ENCODE measurements around the gene BNIP2. TPM values are rescaled to one million over a fixed set of nuclear protein-coding genes. Genes with fewer than 3 reads are reported as not detected.
"Not testable (repeated sequence)": the region's sequence is repeated elsewhere in the genome, so short reads cannot be mapped to it uniquely, and the experiment has no call there.

The BNIP2 gene
- total and polyA plus RNA-seq, 2 experiments from 2014 or later, result 81.9 to 123 TPM

DNA sequence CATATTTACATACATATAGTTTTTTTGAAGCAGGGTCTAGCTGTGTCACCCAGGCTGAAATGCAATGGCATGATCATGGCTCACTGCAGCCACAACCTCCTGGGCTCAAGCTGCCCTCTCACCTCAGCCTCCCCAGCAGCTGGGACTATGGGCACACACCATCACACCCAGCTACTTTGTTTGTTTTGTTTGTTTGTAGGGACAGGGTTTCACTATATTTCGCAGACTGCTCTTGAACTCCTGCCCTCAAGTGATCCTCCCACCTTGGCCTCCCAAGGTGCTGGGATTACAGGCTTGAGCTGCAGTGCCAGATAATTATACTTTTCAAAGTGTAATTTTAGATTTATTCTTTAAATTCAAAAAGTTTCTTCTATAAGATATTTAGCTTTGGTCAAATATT, 42.0 kb downstream of the BNIP2 start:
- Histone ChIP-seq H3K36me3 (ENCODE audit: low read depth) (peaks cover 38% of the 10 kb centered on the region), H3K27me3 (replicated peaks; ENCODE audit: insufficient read depth) (no peaks in the 10 kb centered on the region), H3K4me1 (ENCODE audit: insufficient read depth) (no peaks in the 10 kb centered on the region), H3K9me2 (ENCODE audit: insufficient read depth) (no peaks in the 10 kb centered on the region), H3K4me3 (no peak overlapping the region), H3K9me3 (ENCODE audit: low read depth) (no peaks in the 10 kb centered on the region), H3K27ac (no peak overlapping the region), H3K79me2 (ENCODE audit: insufficient read depth) (peaks cover 26% of the 10 kb centered on the region), H3K9ac (no peak overlapping the region), H2AFZ (no peak overlapping the region), H3K4me2 (ENCODE audit: unreplicated experiment) (no peak overlapping the region), H4K20me1 (ENCODE audit: insufficient read depth) (no peaks in the 10 kb centered on the region), H3F3A (ENCODE audit: insufficient read depth) (no peaks in the 10 kb centered on the region)
- no peak for DNase-seq
- 94% methylated on average over 1 of the region's 1 CpG for WGBS, 2 experiments (ENCODE audit: low coverage in 1 of 2, low lambda C conversion rate in 2 of 2, missing lambda C conversion rate in 2 of 2)
- TF ChIP-seq EZH2 (IDR thresholded peaks at IDR 0.05; ENCODE audit: insufficient read depth, poor library complexity, severe bottlenecking) (no peak), EZH2phosphoT487 (IDR thresholded peaks at IDR 0.05; ENCODE audit: insufficient read depth, low read depth) (no peak)
- in situ Hi-C loops (cut with MboI), result no loop called here

DNA sequence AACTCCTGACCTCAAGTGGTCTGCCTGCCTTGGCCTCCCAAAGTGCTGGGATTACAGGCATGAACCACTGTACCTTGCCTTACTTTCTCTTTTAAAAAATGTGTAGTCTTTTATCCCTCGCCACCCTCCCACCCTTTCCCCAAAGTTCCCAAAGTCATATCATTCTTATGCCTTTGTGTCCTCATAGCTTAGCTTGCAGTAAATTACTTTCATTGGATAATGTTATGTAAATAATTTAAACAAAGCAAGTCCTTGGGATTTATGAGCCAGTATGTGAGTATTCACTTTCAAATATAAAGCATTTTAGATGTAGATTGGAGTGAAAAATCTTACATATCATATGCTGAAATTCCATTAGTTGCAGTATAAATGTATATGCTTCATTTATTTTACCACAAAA, 42.8 kb downstream of the BNIP2 start:
- Histone ChIP-seq H4K20me1 (ENCODE audit: insufficient read depth) (no peaks in the 10 kb centered on the region), H3K9ac (no peak overlapping the region), H3K27me3 (replicated peaks; ENCODE audit: insufficient read depth) (no peaks in the 10 kb centered on the region), H3K79me2 (ENCODE audit: insufficient read depth) (peaks cover 18% of the 10 kb centered on the region), H3K4me3 (no peak overlapping the region), H3K27ac (no peak overlapping the region), H2AFZ (no peak overlapping the region), H3K4me2 (ENCODE audit: unreplicated experiment) (no peak overlapping the region), H3K4me1 (ENCODE audit: insufficient read depth) (no peaks in the 10 kb centered on the region), H3K9me3 (ENCODE audit: low read depth) (no peaks in the 10 kb centered on the region), H3K9me2 (ENCODE audit: insufficient read depth) (no peaks in the 10 kb centered on the region), H3F3A (ENCODE audit: insufficient read depth) (no peaks in the 10 kb centered on the region), H3K36me3 (ENCODE audit: low read depth) (peaks cover 32% of the 10 kb centered on the region)
- no peak for TF ChIP-seq EZH2 (IDR thresholded peaks at IDR 0.05; ENCODE audit: insufficient read depth, poor library complexity, severe bottlenecking)
- no peak for TF ChIP-seq EZH2phosphoT487 (IDR thresholded peaks at IDR 0.05; ENCODE audit: insufficient read depth, low read depth)
- in situ Hi-C loops (cut with MboI), result no loop called here
- WGBS, 2 experiments (ENCODE audit: low coverage in 1 of 2, low lambda C conversion rate in 2 of 2, missing lambda C conversion rate in 2 of 2), result 100% methylated on average over 1 of the region's 1 CpG
- no peak for DNase-seq

DNA sequence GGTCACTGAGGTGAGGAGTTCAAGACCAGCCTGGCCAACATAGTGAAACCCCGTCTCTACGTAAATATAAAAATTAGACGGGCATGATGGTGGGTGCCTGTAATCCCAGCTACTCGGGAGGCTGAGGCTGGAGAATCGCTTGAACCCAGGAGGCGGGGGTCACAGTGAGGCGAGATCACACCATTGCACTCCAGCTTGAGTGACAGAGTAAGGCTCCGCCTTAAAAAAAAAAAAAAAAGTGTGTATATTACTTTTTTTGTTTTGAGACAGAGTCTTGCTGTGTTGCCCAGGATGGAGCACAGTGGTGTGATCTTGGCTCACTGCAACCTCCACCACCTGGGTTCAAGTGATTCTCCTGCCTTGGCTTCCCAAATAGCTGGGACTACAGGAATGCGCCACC, 43.3 kb downstream of the BNIP2 start:
- H2AFZ ChIP-seq; H3K27me3 ChIP-seq (replicated peaks; ENCODE audit: insufficient read depth); H3K27ac ChIP-seq; H3K4me3 ChIP-seq; H4K20me1 ChIP-seq (ENCODE audit: insufficient read depth); H3K9me3 ChIP-seq (ENCODE audit: low read depth); H3K9me2 ChIP-seq (ENCODE audit: insufficient read depth); H3K9ac ChIP-seq; H3K4me2 ChIP-seq (ENCODE audit: unreplicated experiment); in situ Hi-C loops (cut with MboI); DNase-seq; H3F3A ChIP-seq (ENCODE audit: insufficient read depth); H3K4me1 ChIP-seq (ENCODE audit: insufficient read depth): not testable (repeated sequence)
- 97 to 99% methylated on average over 9 of the region's 9 CpGs for WGBS, 2 experiments (ENCODE audit: low coverage in 1 of 2, low lambda C conversion rate in 2 of 2, missing lambda C conversion rate in 2 of 2)
- peaks cover 14% of the 10 kb centered on the region for H3K79me2 ChIP-seq (ENCODE audit: insufficient read depth)
- H3K36me3 ChIP-seq (ENCODE audit: low read depth), result peaks cover 31% of the 10 kb centered on the region; the same call in 1 of the 2 replicates

DNA sequence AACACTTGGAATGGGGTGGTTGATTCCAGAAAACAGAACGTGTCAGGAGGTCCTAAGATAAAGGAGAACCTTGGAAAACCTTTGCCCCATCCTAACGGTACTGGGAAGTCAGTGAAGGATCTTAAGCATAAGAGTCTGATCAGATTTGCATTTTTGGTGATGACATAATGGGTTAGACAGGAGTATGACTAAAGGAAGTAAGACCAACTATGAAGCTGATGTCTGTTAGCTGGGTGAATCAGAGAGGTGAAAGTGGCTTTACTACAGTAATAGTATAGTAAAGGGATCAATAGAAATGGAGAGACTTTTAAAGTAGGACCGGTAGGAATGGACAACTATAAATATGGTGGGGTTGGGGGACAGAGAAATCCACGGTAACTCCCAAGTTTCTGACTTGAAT, 44.4 kb downstream of the BNIP2 start:
- WGBS, 2 experiments (ENCODE audit: low coverage in 1 of 2, low lambda C conversion rate in 2 of 2, missing lambda C conversion rate in 2 of 2), result 80 to 85% methylated on average over 4 of the region's 4 CpGs
- H3F3A ChIP-seq (ENCODE audit: insufficient read depth), result no peaks in the 10 kb centered on the region
- H3K79me2 ChIP-seq (ENCODE audit: insufficient read depth), result peaks cover 9% of the 10 kb centered on the region
- H3K4me3 ChIP-seq, result no peak overlapping the region
- TF ChIP-seq EZH2 (IDR thresholded peaks at IDR 0.05; ENCODE audit: insufficient read depth, poor library complexity, severe bottlenecking) (no peak), EZH2phosphoT487 (IDR thresholded peaks at IDR 0.05; ENCODE audit: insufficient read depth, low read depth) (no peak)
- peaks cover 23% of the 10 kb centered on the region; the same call in 1 of the 2 replicates for H3K36me3 ChIP-seq (ENCODE audit: low read depth)
- in situ Hi-C loops (cut with MboI), result no loop called here
- no peak overlapping the region for H2AFZ ChIP-seq
- H3K4me2 ChIP-seq (ENCODE audit: unreplicated experiment), result no peak overlapping the region
- no peak overlapping the region for H3K27ac ChIP-seq
- no peaks in the 10 kb centered on the region for H3K27me3 ChIP-seq (replicated peaks; ENCODE audit: insufficient read depth)
- no peaks in the 10 kb centered on the region for H3K9me3 ChIP-seq (ENCODE audit: low read depth)
- no peaks in the 10 kb centered on the region for H4K20me1 ChIP-seq (ENCODE audit: insufficient read depth)
- H3K9ac ChIP-seq, result no peak overlapping the region
- no peaks in the 10 kb centered on the region for H3K9me2 ChIP-seq (ENCODE audit: insufficient read depth)
- peak; percentile 36 for DNase-seq
- no peaks in the 10 kb centered on the region for H3K4me1 ChIP-seq (ENCODE audit: insufficient read depth)

DNA sequence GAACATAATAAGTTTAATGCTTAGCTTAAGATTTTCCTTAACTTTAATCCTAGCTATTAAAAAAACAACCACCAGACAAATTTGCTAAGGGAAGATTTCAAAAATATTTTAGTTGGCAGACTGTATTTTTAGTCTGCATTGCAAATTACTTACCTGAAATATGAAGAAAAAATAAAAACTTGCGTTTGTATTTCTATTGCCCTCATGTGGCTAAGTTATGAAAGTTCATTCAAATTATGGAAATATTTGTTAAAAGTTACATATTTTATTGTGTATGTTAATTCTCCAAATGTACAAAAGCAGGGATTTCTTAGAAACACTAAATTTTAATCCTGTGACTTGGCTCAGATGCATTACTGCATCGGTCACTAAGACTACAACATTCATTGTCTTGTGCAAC, 46.8 kb downstream of the BNIP2 start:
- in situ Hi-C loops (cut with MboI), result no loop called here
- Histone ChIP-seq H3K36me3 (ENCODE audit: low read depth) (peaks cover 18% of the 10 kb centered on the region; the same call in 1 of the 2 replicates), H2AFZ (no peak overlapping the region), H3K4me1 (ENCODE audit: insufficient read depth) (no peaks in the 10 kb centered on the region), H3K27me3 (replicated peaks; ENCODE audit: insufficient read depth) (no peaks in the 10 kb centered on the region), H3K4me2 (ENCODE audit: unreplicated experiment) (no peak overlapping the region), H3K9me3 (ENCODE audit: low read depth) (no peaks in the 10 kb centered on the region), H3K9me2 (ENCODE audit: insufficient read depth) (no peaks in the 10 kb centered on the region), H3K79me2 (ENCODE audit: insufficient read depth) (no peaks in the 10 kb centered on the region; the same call in 1 of the 2 replicates), H4K20me1 (ENCODE audit: insufficient read depth) (no peaks in the 10 kb centered on the region), H3K4me3 (no peak overlapping the region), H3K27ac (no peak overlapping the region), H3K9ac (no peak overlapping the region), H3F3A (ENCODE audit: insufficient read depth) (no peaks in the 10 kb centered on the region)
- TF ChIP-seq EZH2phosphoT487 (IDR thresholded peaks at IDR 0.05; ENCODE audit: insufficient read depth, low read depth), result no peak
- no peak for TF ChIP-seq EZH2 (IDR thresholded peaks at IDR 0.05; ENCODE audit: insufficient read depth, poor library complexity, severe bottlenecking)
- peak; percentile 21 for DNase-seq
- WGBS, 2 experiments (ENCODE audit: low coverage in 1 of 2, low lambda C conversion rate in 2 of 2, missing lambda C conversion rate in 2 of 2), result 54 to 60% methylated on average over 2 of the region's 2 CpGs

DNA sequence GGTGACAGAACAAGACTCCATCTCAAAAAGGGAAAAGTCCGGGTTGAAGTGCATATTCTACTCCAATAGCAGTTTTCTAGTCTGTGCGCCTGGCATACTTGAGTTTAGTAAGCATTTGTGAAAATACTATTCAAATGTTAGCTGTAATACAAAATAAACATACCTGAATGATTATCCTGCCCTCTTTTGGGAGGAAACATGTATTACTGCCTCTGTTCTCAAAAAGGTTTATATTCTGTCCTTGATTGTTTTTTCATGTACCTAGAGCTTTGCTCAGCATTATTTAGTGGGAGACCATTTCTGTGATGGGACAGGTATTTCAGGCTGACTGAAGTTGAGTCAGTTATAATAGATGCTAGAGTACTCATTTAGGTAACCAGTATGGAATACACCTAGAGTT, 51.6 kb downstream of the BNIP2 start:
- H3K79me2 ChIP-seq (ENCODE audit: insufficient read depth); H3K36me3 ChIP-seq (ENCODE audit: low read depth); H3K4me1 ChIP-seq (ENCODE audit: insufficient read depth); H3K27ac ChIP-seq; H3K9me2 ChIP-seq (ENCODE audit: insufficient read depth); H4K20me1 ChIP-seq (ENCODE audit: insufficient read depth); H3K4me3 ChIP-seq; H3K9me3 ChIP-seq (ENCODE audit: low read depth); DNase-seq; in situ Hi-C loops (cut with MboI); H2AFZ ChIP-seq; H3F3A ChIP-seq (ENCODE audit: insufficient read depth); H3K9ac ChIP-seq; H3K4me2 ChIP-seq (ENCODE audit: unreplicated experiment); H3K27me3 ChIP-seq (replicated peaks; ENCODE audit: insufficient read depth): not testable (repeated sequence)
- 92 to 97% methylated on average over 2 of the region's 2 CpGs for WGBS, 2 experiments (ENCODE audit: low coverage in 1 of 2, low lambda C conversion rate in 2 of 2, missing lambda C conversion rate in 2 of 2)

All from GM23248 (cell line).